Adipocyte (in vitro differentiated cells): ENCODE data around the gene SNPH.
"Not testable (repeated sequence)": the region's sequence is repeated elsewhere in the genome, so short reads cannot be mapped to it uniquely, and the experiment has no call there.

ENCODE experiments used
- DNase-seq: peaks from one replicate; pipeline ENCODE4 v3.0.0-alpha.2; 2015; ENCODE audit warnings: low read depth
- H3K27me3 ChIP-seq: replicated peaks from 2 replicates; pipeline ENCODE4 v1.7.0; 2013; ENCODE audit warnings: mild to moderate bottlenecking, low read length, moderate library complexity; ENCODE audit not compliant: control insufficient read depth, insufficient read depth
- H3K36me3 ChIP-seq: 2 replicates; pipeline ENCODE4 v1.7.0; 2013; ENCODE audit warnings: low read length, mild to moderate bottlenecking, moderate library complexity; ENCODE audit not compliant: control insufficient read depth, insufficient read depth, severe bottlenecking
- H3K4me1 ChIP-seq: 2 replicates; pipeline ENCODE4 v1.7.0; 2013; ENCODE audit warnings: mild to moderate bottlenecking, low read length, moderate library complexity; ENCODE audit not compliant: control insufficient read depth, insufficient read depth
- H3K4me3 ChIP-seq: 2 replicates; pipeline ENCODE4 v1.7.0; 2013; ENCODE audit warnings: mild to moderate bottlenecking, low read length, moderate library complexity
- H3K9ac ChIP-seq: 2 replicates; pipeline ENCODE4 v1.7.0; 2013; ENCODE audit warnings: mild to moderate bottlenecking, low read length, moderate library complexity
- H3K9me3 ChIP-seq: 2 replicates; pipeline ENCODE4 v1.7.0; 2013; ENCODE audit warnings: mild to moderate bottlenecking, low read length, moderate library complexity; ENCODE audit not compliant: control insufficient read depth

The SNPH gene

DNA sequence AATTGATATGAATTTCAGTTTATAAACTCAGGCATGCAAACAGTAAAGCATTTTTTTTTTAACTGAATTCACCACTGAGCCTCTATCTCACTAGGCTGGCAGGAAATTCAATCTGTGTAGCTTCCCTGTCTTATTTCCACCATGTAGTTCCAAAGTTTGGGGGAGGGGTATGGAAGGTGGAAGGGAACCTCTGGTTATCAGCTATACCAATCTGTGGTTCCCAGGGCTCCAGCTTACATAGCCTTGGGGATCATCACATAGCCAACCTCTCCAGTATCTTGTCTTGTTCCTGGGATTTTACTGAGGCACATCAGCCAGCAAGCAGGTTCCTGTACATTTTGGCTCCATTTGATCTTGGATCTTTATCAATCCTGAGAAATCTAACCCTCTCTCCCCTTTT lies 24.6 kb upstream of the SNPH start:
- no peak overlapping the region for H3K4me3 ChIP-seq
- H3K9me3 ChIP-seq: no peaks in the 10 kb centered on the region
- no peaks in the 10 kb centered on the region for H3K27me3 ChIP-seq
- no peak overlapping the region for H3K9ac ChIP-seq
- DNase-seq: no peak
- H3K4me1 ChIP-seq: no peaks in the 10 kb centered on the region
- H3K36me3 ChIP-seq: no peaks in the 10 kb centered on the region

DNA sequence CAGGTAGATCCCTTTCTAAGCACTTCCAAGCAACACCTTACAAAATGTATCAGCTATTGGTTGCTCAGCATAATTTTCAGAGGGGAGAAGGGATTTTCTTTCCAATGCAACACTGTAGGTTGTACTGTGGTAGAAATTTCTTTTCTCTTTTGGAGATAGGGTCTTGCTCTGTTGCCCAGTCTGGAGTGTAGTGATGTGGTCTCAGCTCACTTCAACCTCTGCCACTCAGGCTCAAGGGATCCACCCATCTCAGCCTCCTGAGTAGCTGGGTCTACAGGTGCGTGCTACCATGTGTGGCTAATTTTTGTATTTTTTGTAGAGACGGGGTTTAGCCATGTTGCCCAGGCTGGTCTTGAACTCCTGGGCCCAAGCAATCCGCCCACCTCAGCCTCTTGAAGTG lies 24.0 kb upstream of the SNPH start:
- Histone ChIP-seq H3K4me3 (no peak overlapping the region), H3K9ac (no peak overlapping the region), H3K36me3 (no peaks in the 10 kb centered on the region), H3K9me3 (no peaks in the 10 kb centered on the region), H3K4me1 (no peaks in the 10 kb centered on the region), H3K27me3 (no peaks in the 10 kb centered on the region)
- DNase-seq: no peak

GRCh38 chr20:1242530-1242929 lies 23.6 kb upstream of the SNPH start:
- H3K9ac ChIP-seq: no peak overlapping the region
- H3K27me3 ChIP-seq: no peaks in the 10 kb centered on the region
- H3K4me3 ChIP-seq: no peak overlapping the region
- no peaks in the 10 kb centered on the region for H3K9me3 ChIP-seq
- H3K36me3 ChIP-seq: no peaks in the 10 kb centered on the region
- no peaks in the 10 kb centered on the region for H3K4me1 ChIP-seq
- peak; percentile 65 for DNase-seq

- H3K4me1 ChIP-seq: no peaks in the 10 kb centered on the region
- H3K4me3 ChIP-seq: no peak overlapping the region
- no peaks in the 10 kb centered on the region for H3K9me3 ChIP-seq
- H3K27me3 ChIP-seq: no peaks in the 10 kb centered on the region
- H3K9ac ChIP-seq: no peak overlapping the region
- no peaks in the 10 kb centered on the region for H3K36me3 ChIP-seq
- no peak for DNase-seq
These were observed 20.5 kb upstream of the SNPH start for GRCh38 chr20:1245578-1245977.

DNA sequence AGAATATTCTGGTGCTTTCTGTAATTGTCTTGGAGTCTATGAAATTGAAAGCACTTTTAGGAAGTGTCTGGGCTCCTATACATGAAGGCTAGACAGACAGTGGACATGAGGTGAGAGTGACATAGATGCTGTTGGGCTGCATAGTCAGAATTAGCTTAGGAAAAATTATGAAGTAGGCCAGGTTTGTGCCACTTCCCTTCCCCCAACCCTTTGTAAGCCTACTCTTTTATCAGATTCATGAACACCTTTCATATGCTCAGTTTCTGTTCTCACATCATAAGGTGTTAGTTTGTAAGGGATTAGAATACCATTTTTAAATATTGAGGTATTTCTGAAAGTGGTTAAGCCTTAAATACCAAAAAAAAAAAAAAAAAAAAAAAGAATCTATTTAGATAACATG lies 18.4 kb upstream of the SNPH start:
- Histone ChIP-seq H3K9ac (no peak overlapping the region), H3K27me3 (peaks cover 8% of the 10 kb centered on the region), H3K4me1 (no peaks in the 10 kb centered on the region), H3K4me3 (no peak overlapping the region), H3K36me3 (no peaks in the 10 kb centered on the region), H3K9me3 (no peaks in the 10 kb centered on the region)
- no peak for DNase-seq

- H3K4me3 ChIP-seq, DNase-seq, H3K36me3 ChIP-seq, H3K9me3 ChIP-seq, H3K4me1 ChIP-seq, H3K9ac ChIP-seq: not testable (repeated sequence)
- peaks cover 11% of the 10 kb centered on the region for H3K27me3 ChIP-seq
These were observed 15.8 kb upstream of the SNPH start for GRCh38 chr20:1250282-1250681.

DNA sequence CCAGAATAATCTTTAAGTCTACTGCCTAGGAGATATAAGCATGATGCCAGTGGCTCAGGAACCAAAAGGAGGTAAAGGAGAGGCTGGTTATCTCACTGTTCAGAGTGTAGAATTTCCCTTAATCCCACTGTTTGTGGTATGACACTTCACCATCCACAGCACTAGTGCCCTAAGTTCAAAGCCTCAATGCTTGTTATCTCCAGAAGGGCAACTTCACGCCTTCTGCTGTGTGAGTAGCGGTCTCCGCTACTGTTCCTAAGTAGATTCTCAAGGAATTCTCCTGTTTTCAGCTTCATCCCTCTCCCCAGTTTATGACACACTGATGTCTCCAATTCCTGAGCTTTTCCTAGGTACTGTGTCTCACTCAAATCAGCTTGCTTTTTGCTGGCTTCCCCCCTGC lies 13.7 kb upstream of the SNPH start:
- no peak overlapping the region for H3K4me3 ChIP-seq
- no peaks in the 10 kb centered on the region for H3K9me3 ChIP-seq
- no peaks in the 10 kb centered on the region for H3K4me1 ChIP-seq
- peaks cover 11% of the 10 kb centered on the region for H3K27me3 ChIP-seq
- no peaks in the 10 kb centered on the region for H3K36me3 ChIP-seq
- H3K9ac ChIP-seq: no peak overlapping the region
- DNase-seq: no peak

DNA sequence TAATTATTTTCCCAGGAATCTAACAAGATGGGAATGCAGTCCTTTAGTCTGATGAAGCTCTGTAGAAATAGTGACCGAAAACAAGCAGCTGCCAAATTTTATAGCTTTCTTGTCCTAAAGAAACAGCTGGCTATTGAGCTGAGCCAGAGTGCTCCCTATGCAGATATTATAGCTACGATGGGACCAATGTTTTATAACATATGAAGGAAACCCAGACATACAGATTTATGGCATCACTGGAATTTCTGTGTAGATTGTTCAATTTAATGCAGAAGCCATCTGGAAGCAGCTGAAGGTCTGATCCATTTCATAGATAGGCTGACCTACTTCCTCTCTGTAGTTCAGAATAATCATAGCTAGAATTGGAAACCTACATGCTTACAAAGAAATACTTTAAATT lies 11.8 kb upstream of the SNPH start:
- Histone ChIP-seq H3K4me3 (no peak overlapping the region), H3K9ac (no peak overlapping the region), H3K27me3 (peaks cover 11% of the 10 kb centered on the region), H3K9me3 (no peaks in the 10 kb centered on the region), H3K36me3 (no peaks in the 10 kb centered on the region), H3K4me1 (no peaks in the 10 kb centered on the region)
- DNase-seq: no peak

- H3K4me3 ChIP-seq: no peak overlapping the region
- DNase-seq: no peak
- no peaks in the 10 kb centered on the region for H3K9me3 ChIP-seq
- no peaks in the 10 kb centered on the region for H3K36me3 ChIP-seq
- H3K27me3 ChIP-seq: peaks cover 11% of the 10 kb centered on the region
- no peaks in the 10 kb centered on the region for H3K4me1 ChIP-seq
- no peak overlapping the region for H3K9ac ChIP-seq
These were observed 10.4 kb upstream of the SNPH start for GRCh38 chr20:1255675-1256074.

DNA sequence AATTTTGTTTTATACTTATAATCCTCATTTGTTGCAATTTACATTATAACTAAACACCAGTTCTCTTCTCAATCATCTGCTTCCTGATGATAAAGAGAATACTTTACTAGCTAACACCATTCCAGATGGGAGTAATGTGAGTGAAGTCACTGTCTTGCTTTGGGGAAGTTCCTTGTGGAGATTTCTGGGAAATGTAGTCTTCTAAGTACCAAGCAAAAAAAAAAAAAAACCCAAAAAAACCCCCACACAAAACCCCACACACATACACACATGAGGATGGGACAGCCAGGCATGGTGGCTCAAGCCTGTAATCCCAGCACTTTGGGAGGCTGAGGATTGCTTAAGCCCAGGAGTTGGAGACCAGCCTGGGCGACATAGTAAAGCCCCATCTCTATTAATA lies 2.2 kb upstream of the SNPH start:
- no peak overlapping the region for H3K9ac ChIP-seq
- H3K4me1 ChIP-seq: peaks cover 13% of the 10 kb centered on the region
- peak; percentile 62 for DNase-seq
- no peak overlapping the region for H3K4me3 ChIP-seq
- no peaks in the 10 kb centered on the region for H3K27me3 ChIP-seq
- H3K36me3 ChIP-seq: no peaks in the 10 kb centered on the region
- no peaks in the 10 kb centered on the region for H3K9me3 ChIP-seq

GRCh38 chr20:1264727-1265126 lies 1.4 kb upstream of the SNPH start:
- Histone ChIP-seq H3K4me1 (peaks cover 13% of the 10 kb centered on the region), H3K36me3 (no peaks in the 10 kb centered on the region), H3K4me3 (no peak overlapping the region), H3K27me3 (no peaks in the 10 kb centered on the region), H3K9me3 (no peaks in the 10 kb centered on the region), H3K9ac (peak overlapping the region; percentile 90)
- no peak for DNase-seq

DNA sequence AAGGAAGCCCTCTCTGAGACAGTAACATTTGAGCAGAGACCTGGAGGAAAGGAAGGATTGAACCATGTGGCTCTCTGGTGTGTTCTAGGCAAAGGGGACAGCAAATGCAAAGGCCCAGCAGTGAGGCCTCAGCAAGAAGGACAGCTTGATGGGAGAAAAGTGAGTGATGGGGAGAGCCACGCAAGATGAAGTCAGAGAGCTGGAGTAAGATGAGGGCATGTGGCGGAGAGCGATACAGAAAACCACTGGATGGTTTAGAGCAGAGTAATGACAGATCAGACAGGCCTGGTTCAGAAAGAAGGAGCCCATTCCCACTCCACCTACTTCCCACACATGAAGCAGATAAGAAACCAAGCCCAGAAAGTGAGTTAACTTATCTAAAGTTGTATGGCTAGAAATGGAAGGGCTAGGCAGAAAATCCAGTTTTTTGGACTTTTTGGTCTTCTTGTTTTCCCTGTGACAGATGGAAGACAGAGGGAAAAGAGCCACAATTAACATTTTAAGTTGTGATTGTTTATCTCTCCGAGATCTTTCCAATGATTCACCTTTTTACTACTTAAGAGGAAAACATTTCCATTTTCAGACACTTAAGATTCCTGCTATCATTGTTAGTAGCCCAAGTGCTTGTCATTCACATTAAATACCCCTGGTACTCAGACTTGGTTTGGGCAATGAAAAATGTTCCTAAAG lies 723 bp upstream of the SNPH start:
- H3K9me3 ChIP-seq: no peaks in the 10 kb centered on the region
- H3K27me3 ChIP-seq: no peaks in the 10 kb centered on the region
- peak overlapping the region; percentile 86 for H3K4me3 ChIP-seq
- H3K4me1 ChIP-seq: peaks cover 13% of the 10 kb centered on the region
- peak overlapping the region; percentile 90 for H3K9ac ChIP-seq
- no peaks in the 10 kb centered on the region for H3K36me3 ChIP-seq
- peak; percentile 9 for DNase-seq
